HUES6 (cell line): ENCODE data around the gene GAP43.

Source experiments
- H3K27ac ChIP-seq: 2 replicates; pipeline ENCODE4 v1.7.0; 2013; ENCODE audit warnings: low read depth, mild to moderate bottlenecking, low read length, inconsistent platforms
- H3K27me3 ChIP-seq: 2 replicates; pipeline ENCODE4 v1.6.1; 2013; ENCODE audit warnings: low read length; ENCODE audit not compliant: control insufficient read depth, insufficient read depth
- H3K36me3 ChIP-seq: 2 replicates; pipeline ENCODE4 v1.6.1; 2013; ENCODE audit warnings: low read length; ENCODE audit not compliant: control insufficient read depth, insufficient read depth
- H3K4me1 ChIP-seq: 2 replicates; pipeline ENCODE4 v1.6.1; 2013; ENCODE audit warnings: low read length; ENCODE audit not compliant: control insufficient read depth, insufficient read depth
- H3K4me3 ChIP-seq: 2 replicates; pipeline ENCODE4 v1.5.1; 2013; ENCODE audit warnings: low read depth, low read length
- H3K9ac ChIP-seq: one replicate; pipeline ENCODE4 v1.6.1; 2013; ENCODE audit warnings: mild to moderate bottlenecking, low read length
- H3K9me3 ChIP-seq: 2 replicates; pipeline ENCODE4 v1.6.1; 2013; ENCODE audit warnings: low read depth, low read length; ENCODE audit not compliant: control insufficient read depth, insufficient read depth

Gene GAP43

GRCh38 chr3:115761927-115762305 lies 138.6 kb downstream of the GAP43 start:
- Histone ChIP-seq H3K27me3 (no peaks in the 10 kb centered on the region), H3K4me3 (no peak overlapping the region), H3K4me1 (peaks cover 14% of the 10 kb centered on the region), H3K36me3 (no peaks in the 10 kb centered on the region), H3K27ac (no peak overlapping the region), H3K9me3 (no peaks in the 10 kb centered on the region), H3K9ac (no peak overlapping the region)

- no peak overlapping the region for H3K4me3 ChIP-seq
- H3K9me3 ChIP-seq = no peaks in the 10 kb centered on the region
- H3K4me1 ChIP-seq = peaks cover 17% of the 10 kb centered on the region
- H3K36me3 ChIP-seq = no peaks in the 10 kb centered on the region
- no peaks in the 10 kb centered on the region for H3K27me3 ChIP-seq
- no peak overlapping the region for H3K9ac ChIP-seq
- H3K27ac ChIP-seq = peak overlapping the region; percentile 2; the same call in 1 of the 2 replicates
Measured at GRCh38 chr3:115766587-115767482, 143.5 kb downstream of the GAP43 start.

GRCh38 chr3:115768661-115769060 lies 145.4 kb downstream of the GAP43 start:
- H3K9me3 ChIP-seq = no peaks in the 10 kb centered on the region
- H3K4me1 ChIP-seq = peaks cover 17% of the 10 kb centered on the region
- H3K4me3 ChIP-seq = no peak overlapping the region
- H3K36me3 ChIP-seq = no peaks in the 10 kb centered on the region
- no peak overlapping the region for H3K27ac ChIP-seq
- H3K27me3 ChIP-seq = no peaks in the 10 kb centered on the region
- H3K9ac ChIP-seq = no peak overlapping the region
